HL-60/S4 treated with phorbol 12-myristate 13-acetate at 8.2 ng/mL for 4 days and 3 days (cell line): Measurements from ENCODE around the gene SLC9A5.

Experiments
- in situ Hi-C: fragments of 300-500 bp; cut with MboI; formaldehyde crosslinking; loops from 2 replicates; pipeline ENCODE4 v1.15.0; 2022; ENCODE audit warnings: low sequenced_read_pairs

The SLC9A5 gene

GRCh38 chr16:67238278-67238575, 10.6 kb upstream of the SLC9A5 start:
- in situ Hi-C loops, result no loop called here

- in situ Hi-C loops, result no loop called here
Observed at GRCh38 chr16:67238806-67239470, 9.8 kb upstream of the SLC9A5 start.

GRCh38 chr16:67240506-67240905, 8.3 kb upstream of the SLC9A5 start:
- in situ Hi-C loops, result no loop called here

GRCh38 chr16:67241008-67241900, 7.5 kb upstream of the SLC9A5 start:
- in situ Hi-C loops, result no loop called here

- in situ Hi-C loops, result no loop called here
Observed at GRCh38 chr16:67242138-67242730, 6.5 kb upstream of the SLC9A5 start.

- in situ Hi-C loops, result no loop called here
Observed at GRCh38 chr16:67243481-67243880, 5.3 kb upstream of the SLC9A5 start.

- in situ Hi-C loops, result no loop called here
Observed at GRCh38 chr16:67244387-67245185, 4.2 kb upstream of the SLC9A5 start.

GRCh38 chr16:67245186-67245585, 3.6 kb upstream of the SLC9A5 start:
- in situ Hi-C loops, result no loop called here

GRCh38 chr16:67245674-67246080, 3.1 kb upstream of the SLC9A5 start:
- in situ Hi-C loops, result no loop called here

GRCh38 chr16:67246081-67246755, 2.6 kb upstream of the SLC9A5 start:
- in situ Hi-C loops, result no loop called here

- in situ Hi-C loops, result no loop called here
Observed at GRCh38 chr16:67246756-67247191, 2.0 kb upstream of the SLC9A5 start.

- in situ Hi-C loops, result no loop called here
Observed at GRCh38 chr16:67247192-67248072, 1.3 kb upstream of the SLC9A5 start, which contains the start of gene FHOD1. Gene FHOD1, minus strand, starts transcription at chr16:67247481. Its CDS starts 71 bp downstream, at chr16:67247410.

GRCh38 chr16:67248073-67248400, 742 bp upstream of the SLC9A5 start:
- in situ Hi-C loops, result no loop called here

- in situ Hi-C loops, result no loop called here
Observed at GRCh38 chr16:67249178-67250044, 632 bp downstream of the SLC9A5 start.

- in situ Hi-C loops, result no loop called here
Observed at GRCh38 chr16:67250045-67250327, 1.2 kb downstream of the SLC9A5 start.

GRCh38 chr16:67252609-67253497, 4.1 kb downstream of the SLC9A5 start:
- in situ Hi-C loops, result no loop called here

- in situ Hi-C loops, result no loop called here
Observed at GRCh38 chr16:67254801-67255552, 6.2 kb downstream of the SLC9A5 start.
